Measurements from ENCODE around the gene TFPI.

- TF ChIP-seq CTCF (IDR thresholded peaks at IDR 0.05) (no peak), EZH2 (IDR thresholded peaks at IDR 0.05; ENCODE audit: borderline replicate concordance, insufficient read depth, low read depth, low read length, poor library complexity, severe bottlenecking) (no peak)
Measured at GRCh38 chr2:187451510-187451909, 102.7 kb downstream of the TFPI start.
